SU-DHL-6 (cell line): ENCODE data around the gene ATP1A4.

Experiments
- CTCF ChIP-seq: fragments of 200-600 bp; sonication (generic); IDR thresholded peaks from one replicate; pipeline ENCODE4 v1.5.1; 2017; ENCODE audit warnings: antibody characterized with exemption, mild to moderate bottlenecking, low read length, moderate library complexity; ENCODE audit not compliant: insufficient read depth, poor library complexity, severe bottlenecking
- EZH2phosphoT487 ChIP-seq: fragments of 200-600 bp; sonication (generic), shearing (Covaris generic); conservative IDR thresholded peaks from 2 replicates; pipeline ENCODE4 v1.6.1; 2018; ENCODE audit warnings: mild to moderate bottlenecking, antibody characterized with exemption, low read length, moderate library complexity, mixed read lengths

GRCh38 chr1:160109686-160110085 lies 41.7 kb upstream of the ATP1A4 start:
- TF ChIP-seq CTCF (no peak), EZH2phosphoT487 (no peak)
